T-helper 1 cell treated with Interleukin-12 subunit alpha and Interleukin-12 subunit beta and Interleukin-4 antibody, amounts not matched to agents 30 ng/mL and 1 ng/mL, for 36 hours (primary cell): ENCODE data around the gene LIN52. TPM values are rescaled to one million over a fixed set of nuclear protein-coding genes. Genes with fewer than 3 reads are reported as not detected.

Experiments used
- total RNA-seq: library from RNA; stranded (reverse); gene quantifications from 2 replicates; pipeline ENCODE4 v1.2.3, GENCODE V29; 2022

LIN52 gene
- total RNA-seq, 1 donor from 2014 or later: 17.2 TPM

Other genes starting within 250 kb of the LIN52 start
- gene PTGR2, start 233.1 kb upstream of the LIN52 start, total RNA-seq: 0.61 and 0.71 TPM in 2 replicates
- 53.2 and 58.4 TPM in 2 replicates for gene ZNF410, start 198.1 kb upstream of the LIN52 start, total RNA-seq
- 1.3 and 1.4 TPM in 2 replicates for gene FAM161B, start 134.9 kb upstream of the LIN52 start, total RNA-seq
- gene COQ6, start 134.7 kb upstream of the LIN52 start, total RNA-seq: 17.7 and 20.0 TPM in 2 replicates
- gene ENTPD5, start 65.7 kb upstream of the LIN52 start, total RNA-seq: 9.1 and 9.7 TPM in 2 replicates
- 1.0 and 1.1 TPM in 2 replicates for gene BBOF1, start 65.6 kb upstream of the LIN52 start, total RNA-seq
- gene ALDH6A1, start 503 bp upstream of the LIN52 start, total RNA-seq: 10.8 and 11.8 TPM in 2 replicates
- not detected in 2 replicates for gene VSX2, start 154.5 kb downstream of the LIN52 start, total RNA-seq
- gene ABCD4, start 218.0 kb downstream of the LIN52 start, total RNA-seq: 49.2 and 52.3 TPM in 2 replicates